ENCODE measurements around the gene INHBA.

DNA sequence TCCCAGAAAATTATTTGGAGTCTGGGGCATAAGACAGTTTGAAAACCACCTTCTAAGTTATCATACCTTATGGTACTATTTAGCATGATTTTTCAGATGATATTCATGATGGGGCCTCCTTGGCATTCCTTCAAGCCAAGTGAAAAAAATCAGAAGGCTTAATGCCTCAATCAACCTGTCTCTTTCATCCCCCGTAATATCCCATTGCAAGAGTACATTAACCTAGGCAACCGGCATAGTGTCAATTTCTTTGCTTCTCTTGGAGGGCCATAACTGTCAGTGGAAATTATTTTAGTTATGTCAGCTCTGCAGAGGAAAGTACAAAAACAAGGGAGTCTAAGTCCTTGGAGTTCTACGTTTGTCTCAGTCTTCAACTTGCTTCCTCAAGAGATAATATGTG is 43.4 kb downstream of the INHBA start:
- no peak for TF ChIP-seq GATA2 (IDR thresholded peaks at IDR 0.05; ENCODE audit: insufficient read depth, insufficient read length, low read depth, low read length)
- TF ChIP-seq POLR2AphosphoS5 (IDR thresholded peaks at IDR 0.05; ENCODE audit: insufficient read depth, low read depth, low read length), result no peak
- TF ChIP-seq CTCF (IDR thresholded peaks at IDR 0.05; ENCODE audit: extremely low read depth in 1 of 2, insufficient read depth in 1 of 2, low read depth in 1 of 2, low read length in 2 of 2), result no peak
- TF ChIP-seq MYC (IDR thresholded peaks at IDR 0.05; ENCODE audit: low read depth, low read length), result no peak
- TF ChIP-seq EZH2 (IDR thresholded peaks at IDR 0.05; ENCODE audit: borderline replicate concordance, low read depth, low read length, severe bottlenecking), result no peak
- TF ChIP-seq JUN (IDR thresholded peaks at IDR 0.05; ENCODE audit: borderline replicate concordance, insufficient read depth, insufficient read length, low read depth), result no peak
- TF ChIP-seq MAX (IDR thresholded peaks at IDR 0.05; ENCODE audit: insufficient read depth, insufficient read length), result no peak
